ENCODE measurements around the gene KCNH5. TPM values are rescaled to one million over a fixed set of nuclear protein-coding genes. Genes with fewer than 3 reads are reported as not detected.

KCNH5 gene, protein sequence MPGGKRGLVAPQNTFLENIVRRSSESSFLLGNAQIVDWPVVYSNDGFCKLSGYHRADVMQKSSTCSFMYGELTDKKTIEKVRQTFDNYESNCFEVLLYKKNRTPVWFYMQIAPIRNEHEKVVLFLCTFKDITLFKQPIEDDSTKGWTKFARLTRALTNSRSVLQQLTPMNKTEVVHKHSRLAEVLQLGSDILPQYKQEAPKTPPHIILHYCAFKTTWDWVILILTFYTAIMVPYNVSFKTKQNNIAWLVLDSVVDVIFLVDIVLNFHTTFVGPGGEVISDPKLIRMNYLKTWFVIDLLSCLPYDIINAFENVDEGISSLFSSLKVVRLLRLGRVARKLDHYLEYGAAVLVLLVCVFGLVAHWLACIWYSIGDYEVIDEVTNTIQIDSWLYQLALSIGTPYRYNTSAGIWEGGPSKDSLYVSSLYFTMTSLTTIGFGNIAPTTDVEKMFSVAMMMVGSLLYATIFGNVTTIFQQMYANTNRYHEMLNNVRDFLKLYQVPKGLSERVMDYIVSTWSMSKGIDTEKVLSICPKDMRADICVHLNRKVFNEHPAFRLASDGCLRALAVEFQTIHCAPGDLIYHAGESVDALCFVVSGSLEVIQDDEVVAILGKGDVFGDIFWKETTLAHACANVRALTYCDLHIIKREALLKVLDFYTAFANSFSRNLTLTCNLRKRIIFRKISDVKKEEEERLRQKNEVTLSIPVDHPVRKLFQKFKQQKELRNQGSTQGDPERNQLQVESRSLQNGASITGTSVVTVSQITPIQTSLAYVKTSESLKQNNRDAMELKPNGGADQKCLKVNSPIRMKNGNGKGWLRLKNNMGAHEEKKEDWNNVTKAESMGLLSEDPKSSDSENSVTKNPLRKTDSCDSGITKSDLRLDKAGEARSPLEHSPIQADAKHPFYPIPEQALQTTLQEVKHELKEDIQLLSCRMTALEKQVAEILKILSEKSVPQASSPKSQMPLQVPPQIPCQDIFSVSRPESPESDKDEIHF
- 0.21 and 0.37 TPM in 2 replicates for total RNA-seq (2014; rRNA removed; shearing (Covaris generic))

DNA sequence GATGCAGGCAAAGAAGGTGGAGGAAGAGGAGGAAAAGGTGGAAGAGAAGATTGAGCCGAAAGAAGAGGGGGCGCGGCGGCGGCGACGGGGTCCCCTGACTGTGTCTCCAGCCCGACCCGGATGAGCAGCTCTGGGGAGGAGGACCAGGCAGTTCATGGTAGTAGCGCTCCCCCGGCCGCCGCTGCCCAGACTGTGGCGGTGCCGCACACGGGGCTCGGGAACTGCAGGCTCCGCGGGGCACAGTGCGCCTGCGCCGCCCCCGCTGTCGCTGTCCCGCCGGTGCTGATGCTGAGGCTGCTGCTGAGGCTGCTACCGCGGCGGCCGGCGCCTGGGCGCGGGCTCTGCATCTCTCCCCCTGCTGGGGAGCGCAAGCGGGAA is at the start of gene KCNH5:
TSS of gene KCNH5 (minus strand) at position 225 of the 378 bp plus-strand sequence. CDS start 272 bp downstream, outside the sequence.
- DNase-seq, result peak; percentile 89

DNA sequence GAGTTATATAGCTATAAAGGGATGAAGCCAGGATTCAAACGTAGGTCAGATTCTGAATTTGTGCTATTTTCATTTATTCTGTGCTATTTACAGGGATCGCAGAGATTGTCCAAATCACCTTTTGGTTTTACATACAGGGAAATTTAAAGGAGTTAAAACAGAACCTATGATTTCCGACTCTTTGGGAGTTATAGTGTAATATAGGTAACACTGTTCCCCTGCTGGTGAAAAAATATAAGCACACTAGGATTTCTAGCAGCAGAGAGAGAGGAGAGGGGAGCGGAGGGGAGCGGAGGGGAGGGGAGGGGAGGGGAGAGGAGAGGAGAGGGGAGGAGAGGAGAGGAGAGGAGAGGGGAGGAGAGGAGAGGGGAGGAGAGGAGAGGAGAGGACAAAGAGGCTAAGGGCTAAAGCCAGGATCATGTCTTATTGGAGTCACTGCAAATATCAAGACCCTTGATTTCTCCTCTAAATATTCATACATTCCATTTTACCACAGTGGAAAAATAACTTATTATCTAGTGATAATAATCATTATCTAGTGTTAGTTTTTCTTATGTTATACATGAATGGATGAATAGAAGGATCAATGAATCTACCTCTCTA is 46.2 kb upstream of the KCNH5 start:
- no peaks in the 10 kb centered on the region for H3K27me3 ChIP-seq (ENCODE audit: control insufficient read depth, insufficient read depth, low read length)
- DNase-seq, result no peak
- no peaks in the 10 kb centered on the region for H3K36me3 ChIP-seq (replicated peaks; ENCODE audit: control insufficient read depth, insufficient read depth, low read length)
- no peak overlapping the region for H3K4me3 ChIP-seq (ENCODE audit: insufficient read depth, low read depth, low read length)

More for the DNA sequence above, at the start of gene KCNH5:
- Histone ChIP-seq H3K27me3 (ENCODE audit: control insufficient read depth, insufficient read depth, low read length) (peaks cover 47% of the 10 kb centered on the region), H3K4me3 (ENCODE audit: insufficient read depth, low read depth, low read length) (peak within 1 kb of the TSS; percentile 61), H3K36me3 (replicated peaks; ENCODE audit: control insufficient read depth, insufficient read depth, low read length) (no peaks in the 10 kb centered on the region)

DNA sequence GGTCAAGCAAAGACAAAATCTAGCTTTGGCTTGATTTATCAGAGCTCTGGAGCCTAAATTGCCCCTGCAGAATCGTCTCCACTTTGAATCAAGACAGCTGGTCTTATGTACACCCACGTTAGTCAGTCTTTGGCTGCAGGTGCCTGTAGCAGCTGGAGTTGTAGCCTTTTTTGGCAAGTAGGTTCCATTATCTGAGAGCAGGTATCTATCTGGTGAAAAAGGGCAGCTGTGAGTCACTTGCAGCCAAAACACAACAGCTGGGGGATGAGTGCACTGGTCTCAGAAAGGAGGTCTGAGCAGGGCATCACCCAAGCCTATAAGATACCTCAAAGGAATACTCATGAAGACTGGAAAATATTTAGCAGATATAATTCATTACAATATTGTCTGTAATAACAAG is 43.6 kb upstream of the KCNH5 start:
- Histone ChIP-seq H3K36me3 (replicated peaks; ENCODE audit: control insufficient read depth, insufficient read depth, low read length) (no peaks in the 10 kb centered on the region), H3K27me3 (ENCODE audit: control insufficient read depth, insufficient read depth, low read length) (no peaks in the 10 kb centered on the region), H3K4me3 (ENCODE audit: insufficient read depth, low read depth, low read length) (no peak overlapping the region)
- DNase-seq, result no peak

DNA sequence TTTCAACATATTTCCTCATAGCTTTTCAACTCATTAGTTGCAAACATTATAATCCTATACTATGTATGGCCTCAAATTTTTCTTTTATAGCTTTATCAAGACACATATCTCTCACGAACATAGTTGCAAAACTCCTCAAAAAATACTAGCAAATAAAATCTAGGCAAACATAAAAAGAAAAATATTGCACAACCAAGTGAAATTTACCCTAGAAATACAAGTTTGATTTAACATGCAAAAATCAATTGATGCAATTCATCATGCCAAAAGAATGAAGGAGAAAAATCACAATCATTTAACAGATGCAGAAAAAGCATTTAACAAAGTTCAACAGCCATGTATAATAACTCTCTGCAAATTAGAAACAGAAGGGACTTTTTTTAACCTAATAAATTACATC is 33.3 kb upstream of the KCNH5 start:
- Histone ChIP-seq H3K4me3 (ENCODE audit: insufficient read depth, low read depth, low read length) (no peak overlapping the region), H3K36me3 (replicated peaks; ENCODE audit: control insufficient read depth, insufficient read depth, low read length) (no peaks in the 10 kb centered on the region), H3K27me3 (ENCODE audit: control insufficient read depth, insufficient read depth, low read length) (no peaks in the 10 kb centered on the region)
- no peak for DNase-seq

DNA sequence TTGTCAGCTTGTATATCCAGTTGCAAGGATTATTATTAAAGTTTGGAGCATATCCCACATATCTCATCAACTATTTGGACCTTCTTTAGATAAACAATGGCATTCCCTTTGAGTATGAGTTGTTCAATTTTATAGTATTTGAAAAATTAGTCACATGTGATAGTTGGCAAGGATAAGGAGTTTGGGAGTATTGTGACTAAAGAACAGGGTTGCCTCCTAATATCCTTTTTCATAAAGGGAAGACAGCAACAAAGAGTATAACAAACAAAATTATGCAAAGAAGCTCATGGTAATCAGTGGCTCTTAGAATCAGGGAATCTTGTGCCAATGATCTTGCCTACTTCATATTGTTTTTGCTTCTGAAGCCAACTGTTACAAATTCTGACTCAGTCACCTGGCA is 31.2 kb upstream of the KCNH5 start:
- no peak for DNase-seq

DNA sequence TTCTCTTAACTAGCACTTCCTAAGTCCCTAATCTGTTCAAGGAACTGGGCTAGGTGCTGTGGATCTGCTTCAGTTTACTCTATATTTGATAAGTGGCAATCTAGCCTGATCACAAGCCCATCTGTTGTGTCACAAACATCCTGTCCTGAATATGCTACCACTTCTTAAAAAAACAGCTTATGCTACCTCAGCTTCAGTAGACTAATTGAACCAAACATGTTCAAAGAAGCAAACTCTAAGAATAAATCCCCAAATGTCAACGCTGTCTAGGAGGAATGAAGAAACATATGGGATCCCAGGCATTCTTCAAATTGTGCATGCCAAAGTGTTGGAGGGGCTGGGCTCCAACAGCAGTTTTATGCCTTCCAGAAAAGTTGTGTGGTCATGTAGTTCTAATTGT is 10.4 kb upstream of the KCNH5 start:
- no peak for DNase-seq
- Histone ChIP-seq H3K36me3 (replicated peaks; ENCODE audit: control insufficient read depth, insufficient read depth, low read length) (no peaks in the 10 kb centered on the region), H3K4me3 (ENCODE audit: insufficient read depth, low read depth, low read length) (no peak overlapping the region), H3K27me3 (ENCODE audit: control insufficient read depth, insufficient read depth, low read length) (no peaks in the 10 kb centered on the region; the same call in 1 of the 2 replicates)

More for the DNA sequence above, 31.2 kb upstream of the KCNH5 start:
- Histone ChIP-seq H3K36me3 (replicated peaks; ENCODE audit: control insufficient read depth, insufficient read depth, low read length) (no peaks in the 10 kb centered on the region), H3K4me3 (ENCODE audit: insufficient read depth, low read depth, low read length) (no peak overlapping the region), H3K27me3 (ENCODE audit: control insufficient read depth, insufficient read depth, low read length) (no peaks in the 10 kb centered on the region)

DNA sequence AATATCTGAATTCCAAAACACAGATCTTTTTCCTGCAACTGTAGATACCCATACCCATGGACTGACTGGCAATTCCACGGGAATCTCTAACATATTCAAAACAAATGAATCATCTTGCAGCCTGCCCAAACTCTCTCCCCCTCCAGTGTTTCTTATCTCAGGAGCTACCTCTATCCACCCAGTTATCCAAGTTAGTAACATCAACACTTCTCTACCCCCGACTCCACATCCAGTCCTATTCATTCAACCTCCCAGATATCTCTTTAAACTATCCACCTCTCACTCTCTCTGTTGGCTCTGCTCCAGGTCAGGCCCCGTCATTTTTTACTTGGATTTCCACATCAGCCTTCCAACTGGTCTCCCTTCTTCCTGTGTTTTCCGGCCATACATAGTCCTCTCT is 6.7 kb upstream of the KCNH5 start:
- Histone ChIP-seq H3K4me3 (ENCODE audit: insufficient read depth, low read depth, low read length) (no peak overlapping the region), H3K27me3 (ENCODE audit: control insufficient read depth, insufficient read depth, low read length) (peaks cover 13% of the 10 kb centered on the region), H3K36me3 (replicated peaks; ENCODE audit: control insufficient read depth, insufficient read depth, low read length) (no peaks in the 10 kb centered on the region)
- DNase-seq, result no peak

DNA sequence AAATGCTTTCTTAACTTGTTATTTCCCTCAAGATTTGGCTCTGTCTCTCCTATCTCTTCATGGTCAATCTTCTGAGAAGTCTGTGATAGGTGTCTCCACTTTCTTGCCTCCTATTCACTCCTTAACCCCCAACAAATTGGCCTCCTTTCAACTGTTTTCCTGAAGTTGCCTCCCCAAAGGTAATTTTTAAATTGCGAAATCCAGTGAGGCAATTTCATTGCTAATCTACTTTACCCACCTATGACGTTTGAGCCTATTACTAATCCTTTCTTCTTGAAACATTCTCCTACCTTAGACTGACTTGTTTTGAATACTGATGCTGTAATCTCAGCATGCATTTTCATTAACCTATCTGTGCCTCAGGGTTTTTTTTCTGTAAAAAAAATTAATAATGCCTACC is 6.0 kb upstream of the KCNH5 start:
- no peaks in the 10 kb centered on the region for H3K36me3 ChIP-seq (replicated peaks; ENCODE audit: control insufficient read depth, insufficient read depth, low read length)
- peaks cover 19% of the 10 kb centered on the region for H3K27me3 ChIP-seq (ENCODE audit: control insufficient read depth, insufficient read depth, low read length)
- no peak for DNase-seq
- H3K4me3 ChIP-seq (ENCODE audit: insufficient read depth, low read depth, low read length), result no peak overlapping the region

DNA sequence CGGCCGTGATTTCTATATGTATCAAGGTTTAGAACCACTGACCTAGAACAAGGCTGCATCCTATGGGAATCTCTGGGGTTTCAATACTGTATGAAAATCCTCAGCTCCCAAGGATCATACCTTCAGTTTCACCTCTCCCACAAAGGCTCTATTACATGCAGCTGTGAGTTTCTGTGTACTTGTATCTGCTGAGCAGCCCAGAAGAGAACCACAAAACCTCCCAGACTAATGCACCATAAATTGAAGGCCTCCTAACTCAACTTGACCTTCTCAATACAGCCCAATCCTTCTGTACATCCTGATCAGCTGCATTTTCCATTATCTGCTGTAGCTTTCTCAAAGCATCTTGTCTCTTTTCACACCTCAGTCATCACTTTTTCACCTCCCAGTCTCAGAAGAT is 5.4 kb upstream of the KCNH5 start:
- H3K4me3 ChIP-seq (ENCODE audit: insufficient read depth, low read depth, low read length), result no peak overlapping the region
- H3K36me3 ChIP-seq (replicated peaks; ENCODE audit: control insufficient read depth, insufficient read depth, low read length), result no peaks in the 10 kb centered on the region
- DNase-seq, result no peak
- H3K27me3 ChIP-seq (ENCODE audit: control insufficient read depth, insufficient read depth, low read length), result peaks cover 25% of the 10 kb centered on the region

DNA sequence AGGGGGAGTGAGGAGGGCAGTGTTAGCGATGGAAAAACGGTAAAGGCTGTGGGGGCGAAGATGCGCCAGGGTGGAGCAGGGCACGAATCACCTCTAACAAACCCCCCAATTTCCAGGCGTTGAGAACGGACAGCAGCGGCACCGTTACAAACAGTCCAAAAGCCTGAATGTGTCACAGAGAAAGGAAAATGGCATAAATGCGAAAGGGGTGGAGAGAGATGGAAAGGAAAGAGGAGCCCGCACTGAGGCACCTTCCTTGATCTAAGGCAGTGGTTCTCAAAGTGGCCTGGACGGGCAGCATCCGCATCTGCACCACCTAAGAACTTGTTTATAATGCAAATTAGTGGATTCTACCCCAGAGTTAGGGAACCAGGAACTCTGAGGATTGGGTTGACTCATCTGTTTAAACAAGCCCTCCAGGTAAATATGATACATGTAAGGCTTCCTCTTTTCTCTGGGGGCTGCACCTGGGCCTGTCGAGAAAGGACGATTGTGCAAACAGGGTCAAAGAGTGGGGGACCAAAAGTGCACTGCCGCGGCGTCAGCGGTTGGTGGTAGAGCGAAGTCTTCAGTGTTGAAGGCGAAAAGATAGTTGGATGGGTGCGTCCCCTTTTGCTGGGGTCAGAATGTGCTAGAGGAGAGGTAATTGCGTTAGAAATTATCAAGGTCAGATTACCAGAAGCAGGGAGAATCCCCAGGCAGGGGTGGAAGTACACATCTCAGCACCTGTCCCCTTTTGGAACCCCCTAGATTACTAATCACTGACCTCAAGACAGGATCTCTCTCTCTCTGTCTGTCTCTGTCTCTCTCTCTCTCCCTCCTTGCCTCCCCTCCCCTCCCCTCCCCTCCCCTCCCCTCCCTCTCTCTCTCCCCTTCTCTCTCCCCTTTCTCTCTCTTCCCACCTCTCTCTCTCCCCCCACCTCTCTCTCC is 1.3 kb upstream of the KCNH5 start:
- Histone ChIP-seq H3K27me3 (ENCODE audit: control insufficient read depth, insufficient read depth, low read length) (peaks cover 47% of the 10 kb centered on the region), H3K4me3 (ENCODE audit: insufficient read depth, low read depth, low read length) (peak overlapping the region; percentile 61), H3K36me3 (replicated peaks; ENCODE audit: control insufficient read depth, insufficient read depth, low read length) (no peaks in the 10 kb centered on the region)
- peak; percentile 51 for DNase-seq

DNA sequence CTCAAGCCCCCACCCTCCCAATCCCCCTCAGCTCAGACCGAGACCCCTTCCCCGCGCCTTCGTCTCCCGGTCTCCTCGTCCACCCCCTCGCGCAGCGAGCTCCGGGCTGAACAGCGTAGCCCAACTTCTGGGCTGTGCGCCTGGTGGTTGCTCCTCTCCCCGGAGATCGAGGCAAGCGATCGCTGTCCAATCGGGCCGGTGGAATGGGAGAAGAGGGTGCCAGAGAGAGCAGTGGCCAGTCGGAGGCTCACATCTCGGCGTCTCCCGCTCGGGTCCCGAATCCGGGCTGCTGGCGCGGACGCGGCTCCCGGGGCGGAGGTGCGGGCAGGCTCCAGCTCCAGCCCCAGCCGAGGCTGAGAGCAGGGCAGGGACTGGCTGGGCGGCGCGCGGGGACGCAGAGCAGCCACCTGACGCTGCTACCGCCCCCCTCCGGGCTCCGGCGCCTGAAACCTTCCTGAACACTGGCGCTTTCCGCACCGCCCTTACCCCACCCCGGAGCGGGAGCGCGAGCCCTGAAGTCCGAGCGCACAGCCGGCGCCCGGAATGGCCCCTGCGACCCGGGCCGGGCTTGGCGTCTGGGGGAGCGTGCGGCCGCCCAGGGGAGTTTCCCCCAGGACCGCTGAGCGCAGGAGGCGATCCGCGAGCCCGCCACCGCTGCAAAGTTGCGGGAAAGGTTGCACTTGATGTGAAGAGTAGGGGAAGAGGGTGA is 508 bp upstream of the KCNH5 start:
- Histone ChIP-seq H3K36me3 (replicated peaks; ENCODE audit: control insufficient read depth, insufficient read depth, low read length) (no peaks in the 10 kb centered on the region), H3K27me3 (ENCODE audit: control insufficient read depth, insufficient read depth, low read length) (peaks cover 47% of the 10 kb centered on the region), H3K4me3 (ENCODE audit: insufficient read depth, low read depth, low read length) (peak overlapping the region; percentile 61)
- DNase-seq, result peak; percentile 87

DNA sequence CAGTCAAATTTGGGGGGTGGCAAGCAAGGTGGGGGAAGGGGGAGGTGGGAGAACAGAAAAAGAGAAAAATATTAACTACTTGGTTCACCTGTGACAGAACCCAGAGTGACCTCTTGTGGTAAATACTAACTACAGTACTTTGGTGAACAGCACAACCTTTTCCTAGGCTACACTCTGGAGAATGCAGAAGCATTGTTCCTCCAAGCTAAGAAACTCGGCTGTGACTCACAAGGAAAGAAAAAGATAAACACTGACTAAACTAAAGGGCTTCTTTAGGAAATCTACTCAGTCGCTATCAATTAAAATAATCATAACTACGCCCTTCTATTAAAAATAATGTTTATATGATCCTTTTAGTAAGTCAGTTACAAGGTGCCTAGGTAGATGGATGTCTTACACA is 5.4 kb downstream of the KCNH5 start:
- H3K36me3 ChIP-seq (replicated peaks; ENCODE audit: control insufficient read depth, insufficient read depth, low read length), result no peaks in the 10 kb centered on the region
- H3K4me3 ChIP-seq (ENCODE audit: insufficient read depth, low read depth, low read length), result no peak overlapping the region
- H3K27me3 ChIP-seq (ENCODE audit: control insufficient read depth, insufficient read depth, low read length), result peaks cover 15% of the 10 kb centered on the region
- peak; percentile 32 for DNase-seq

DNA sequence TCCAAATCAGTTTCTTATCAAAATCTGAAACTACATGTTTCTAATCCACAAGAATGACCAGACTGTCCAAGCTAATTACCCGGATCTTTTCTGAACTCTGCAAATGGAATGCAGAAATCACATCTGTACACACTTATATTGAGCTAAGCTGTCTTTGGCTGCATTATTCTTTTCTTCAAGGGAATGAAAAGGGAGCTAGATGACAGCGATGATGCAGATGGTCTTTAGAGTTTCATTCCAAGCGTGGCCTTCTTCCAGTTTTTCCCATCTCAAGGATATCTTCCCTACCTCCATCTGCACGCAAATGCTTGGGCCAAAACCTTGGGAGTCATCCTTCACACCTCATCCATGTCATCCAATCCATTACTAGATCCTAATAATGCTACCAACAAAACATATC is 12.6 kb downstream of the KCNH5 start:
- Histone ChIP-seq H3K27me3 (ENCODE audit: control insufficient read depth, insufficient read depth, low read length) (no peaks in the 10 kb centered on the region; the same call in 1 of the 2 replicates), H3K4me3 (ENCODE audit: insufficient read depth, low read depth, low read length) (no peak overlapping the region), H3K36me3 (replicated peaks; ENCODE audit: control insufficient read depth, insufficient read depth, low read length) (no peaks in the 10 kb centered on the region)
- no peak for DNase-seq

All from H7 (cell line).